Liver (tissue), 9 donors: ENCODE results near the gene TIMP3. TPM values are rescaled to one million over a fixed set of nuclear protein-coding genes. Genes with fewer than 3 reads are reported as not detected.

ENCODE experiments used
- DNase-seq: peaks from one replicate; pipeline ENCODE4 v3.0.0-alpha.2; 2017; ENCODE audit warnings: low spot score
- H3K27ac ChIP-seq, 2 donors: one replicate each; pipeline ENCODE4 v1.7.0; 2013; ENCODE audit warnings: inconsistent platforms in 2 of 2, low read length in 2 of 2, control low read depth in 1 of 2, low read depth in 1 of 2, mild to moderate bottlenecking in 1 of 2
- H3K27me3 ChIP-seq, 4 donors: one replicate each; pipeline versions ENCODE4 v1.6.1 to v1.7.0; 2013; ENCODE audit warnings: low read length in 3 of 4, inconsistent platforms in 1 of 4, mild to moderate bottlenecking in 1 of 4, moderate library complexity in 1 of 4; ENCODE audit not compliant: control insufficient read depth in 4 of 4, insufficient read depth in 4 of 4
- H3K36me3 ChIP-seq, 4 donors: one replicate each; pipeline versions ENCODE4 v1.6.1 to v1.7.0; 2013; ENCODE audit warnings: low read length in 3 of 4, mild to moderate bottlenecking in 3 of 4, low read depth in 1 of 4, moderate library complexity in 1 of 4; ENCODE audit not compliant: control insufficient read depth in 4 of 4, insufficient read depth in 3 of 4
- H3K4me1 ChIP-seq, 4 donors: one replicate each; pipeline versions ENCODE4 v1.6.1 to v1.7.0; 2013; ENCODE audit warnings: low read length in 3 of 4, mild to moderate bottlenecking in 3 of 4, moderate library complexity in 1 of 4; ENCODE audit not compliant: control insufficient read depth in 4 of 4, insufficient read depth in 4 of 4
- H3K4me3 ChIP-seq, 3 donors: one replicate each; pipeline versions ENCODE4 v1.6.1 to v1.7.0; 2013; ENCODE audit warnings: low read length in 3 of 3, control low read depth in 1 of 3, low read depth in 1 of 3, mild to moderate bottlenecking in 1 of 3
- H3K9ac ChIP-seq, 2 donors: one replicate each; pipeline ENCODE4 v1.7.0; 2013; ENCODE audit warnings: low read length in 2 of 2, mild to moderate bottlenecking in 2 of 2, moderate library complexity in 2 of 2, control low read depth in 1 of 2, low read depth in 1 of 2
- H3K9me3 ChIP-seq, 4 donors: one replicate each; pipeline versions ENCODE4 v1.6.1 to v1.7.0; 2013; ENCODE audit warnings: low read length in 3 of 4; ENCODE audit not compliant: control insufficient read depth in 4 of 4
- ATF3 ChIP-seq: IDR thresholded peaks from 2 replicates; pipeline ENCODE4 v1.6.1; 2016; ENCODE audit warnings: antibody characterized with exemption
- EGR1 ChIP-seq, 2 donors: IDR thresholded peaks; 2 replicates each; pipeline ENCODE4 v1.6.1; 2016 to 2018; ENCODE audit warnings: antibody characterized with exemption in 2 of 2, low read depth in 2 of 2
- FOXA1 ChIP-seq: IDR thresholded peaks from 2 replicates; pipeline ENCODE4 v1.6.1; 2016; ENCODE audit warnings: antibody characterized with exemption
- FOXA2 ChIP-seq: IDR thresholded peaks from 2 replicates; pipeline ENCODE4 v1.6.1; 2016; ENCODE audit warnings: antibody characterized with exemption
- GABPA ChIP-seq, 2 donors: IDR thresholded peaks in 1 of 2; conservative IDR thresholded peaks in 1 of 2; 2 replicates each; pipeline ENCODE4 v1.6.1; 2016; ENCODE audit warnings: antibody characterized with exemption in 2 of 2, mild to moderate bottlenecking in 1 of 2, moderate library complexity in 1 of 2
- HNF4A ChIP-seq, 2 donors: conservative IDR thresholded peaks; 2 replicates each; pipeline ENCODE4 v1.6.1; 2016; ENCODE audit warnings: antibody characterized with exemption in 2 of 2, mild to moderate bottlenecking in 2 of 2
- HNF4G ChIP-seq: IDR thresholded peaks from 2 replicates; pipeline ENCODE4 v1.6.1; 2016; ENCODE audit warnings: antibody characterized with exemption
- JUND ChIP-seq, 2 donors: IDR thresholded peaks; 2 replicates each; pipeline ENCODE4 v1.6.1; 2016; ENCODE audit warnings: antibody characterized with exemption in 2 of 2
- NR2F2 ChIP-seq: IDR thresholded peaks from 2 replicates; pipeline ENCODE4 v1.6.1; 2016; ENCODE audit warnings: antibody characterized with exemption
- RAD21 ChIP-seq, 2 donors: IDR thresholded peaks; 2 replicates each; pipeline ENCODE4 v1.6.1; 2016; ENCODE audit warnings: antibody characterized with exemption in 2 of 2, mild to moderate bottlenecking in 2 of 2
- RXRA ChIP-seq, 2 donors: IDR thresholded peaks; 2 replicates each; pipeline ENCODE4 v1.6.1; 2017 to 2018; ENCODE audit warnings: antibody characterized with exemption in 2 of 2, mild to moderate bottlenecking in 1 of 2
- SP1 ChIP-seq: IDR thresholded peaks from 2 replicates; pipeline ENCODE4 v1.6.1; 2018; ENCODE audit warnings: antibody characterized with exemption, mild to moderate bottlenecking
- TAF1 ChIP-seq: conservative IDR thresholded peaks from 2 replicates; pipeline ENCODE4 v1.6.1; 2016; ENCODE audit warnings: antibody characterized with exemption, mild to moderate bottlenecking
- YY1 ChIP-seq: IDR thresholded peaks from 2 replicates; pipeline ENCODE4 v1.6.1; 2016; ENCODE audit warnings: antibody characterized with exemption, mild to moderate bottlenecking
- ZBTB33 ChIP-seq: IDR thresholded peaks from 2 replicates; pipeline ENCODE4 v1.6.1; 2016; ENCODE audit warnings: antibody characterized with exemption
- WGBS: extraction: QIAGEN DNeasy Blood & Tissue Kit; methylation state at CpG from one replicate; pipeline ENCODE4 v1.1.7; 2013; 5-methylcytosine and 5-hydroxymethylcytosine counted together
- polyA plus RNA-seq, 2 donors: library from polyadenylated mRNA; stranded (reverse) in 1 of 2; unstranded in 1 of 2; fragments of 200-250 nt in 1 of 2; fragments of >200 nt in 1 of 2; fragmentation: Nextera tagmentation in 1 of 2; extraction: Ambion mirVana in 1 of 2; gene quantifications; one replicate each; pipeline versions ENCODE4 v1.2.1 to v1.2.3, GENCODE V29; 2013 to 2015
- total RNA-seq, 2 donors: library from RNA; depleted of rRNA; stranded (reverse); fragments of >200 nt; gene quantifications; one replicate each; pipeline ENCODE4 v1.2.3, GENCODE V29; 2014
- TF ChIP-seq, protein P1 (sequence below): fragments of 150-350 bp; IDR thresholded peaks from 2 replicates; pipeline ENCODE4 v1.5.1; 2017; ENCODE audit warnings: improper control_type of control experiment, low read depth, low read length; ENCODE audit not compliant: missing input control
- TF ChIP-seq, protein P2 (sequence below): IDR thresholded peaks from 2 replicates; pipeline ENCODE4 v1.6.1; 2016; ENCODE audit warnings: antibody characterized with exemption
- TF ChIP-seq, protein P3 (sequence below): IDR thresholded peaks from 2 replicates; pipeline ENCODE4 v1.6.1; 2016; ENCODE audit warnings: antibody characterized with exemption, mild to moderate bottlenecking
- donor health status: healthy.
- donor health status: healthy.
- donor health status: healthy.
- donor health status: healthy.
- donor health status: healthy.

The TIMP3 gene
- total and polyA plus RNA-seq, 4 donors = 28.0 to 44.0 (median 31.2) TPM

GRCh38 chr22:32775957-32776356 is 25.5 kb upstream of the TIMP3 start:
- DNase-seq = no peak
- no peaks in the 10 kb centered on the region for H3K36me3 ChIP-seq
- H3K9ac ChIP-seq = no peak overlapping the region
- no peaks in the 10 kb centered on the region for H3K27me3 ChIP-seq
- H3K4me1 ChIP-seq = peaks cover 2 to 19% (median 9%) of the 10 kb centered on the region in 4 donors
- no peak overlapping the region for H3K27ac ChIP-seq
- H3K9me3 ChIP-seq = no peaks in the 10 kb centered on the region
- WGBS = 37% methylated on average over 6 of the region's 6 CpGs
- H3K4me3 ChIP-seq = no peak overlapping the region
- TF ChIP-seq GABPA (IDR thresholded peaks at IDR 0.05 in 1 of 2, conservative IDR thresholded peaks at IDR 0.05 in 1 of 2) (no peak), EGR1 (IDR thresholded peaks at IDR 0.05; ENCODE audit: low read depth in 2 of 2) (no peak), RXRA (IDR thresholded peaks at IDR 0.05) (peak; percentile 82), NR2F2 (peak; percentile 54), HNF4A (conservative IDR thresholded peaks at IDR 0.05) (peak; percentile 62 to 74), FOXA1 (no peak), TAF1 (no peak), HNF4G (peak; percentile 8), SP1 (peak; percentile 68), RAD21 (IDR thresholded peaks at IDR 0.05) (peak; percentile 87 to 92), ZBTB33 (peak; percentile 25), YY1 (peak; percentile 63), ATF3 (no peak), FOXA2 (peak; percentile 81), JUND (IDR thresholded peaks at IDR 0.05) (no peak)
- TF ChIP-seq, protein P1, sequence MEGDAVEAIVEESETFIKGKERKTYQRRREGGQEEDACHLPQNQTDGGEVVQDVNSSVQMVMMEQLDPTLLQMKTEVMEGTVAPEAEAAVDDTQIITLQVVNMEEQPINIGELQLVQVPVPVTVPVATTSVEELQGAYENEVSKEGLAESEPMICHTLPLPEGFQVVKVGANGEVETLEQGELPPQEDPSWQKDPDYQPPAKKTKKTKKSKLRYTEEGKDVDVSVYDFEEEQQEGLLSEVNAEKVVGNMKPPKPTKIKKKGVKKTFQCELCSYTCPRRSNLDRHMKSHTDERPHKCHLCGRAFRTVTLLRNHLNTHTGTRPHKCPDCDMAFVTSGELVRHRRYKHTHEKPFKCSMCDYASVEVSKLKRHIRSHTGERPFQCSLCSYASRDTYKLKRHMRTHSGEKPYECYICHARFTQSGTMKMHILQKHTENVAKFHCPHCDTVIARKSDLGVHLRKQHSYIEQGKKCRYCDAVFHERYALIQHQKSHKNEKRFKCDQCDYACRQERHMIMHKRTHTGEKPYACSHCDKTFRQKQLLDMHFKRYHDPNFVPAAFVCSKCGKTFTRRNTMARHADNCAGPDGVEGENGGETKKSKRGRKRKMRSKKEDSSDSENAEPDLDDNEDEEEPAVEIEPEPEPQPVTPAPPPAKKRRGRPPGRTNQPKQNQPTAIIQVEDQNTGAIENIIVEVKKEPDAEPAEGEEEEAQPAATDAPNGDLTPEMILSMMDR = peak; percentile 77
- TF ChIP-seq, protein P2, sequence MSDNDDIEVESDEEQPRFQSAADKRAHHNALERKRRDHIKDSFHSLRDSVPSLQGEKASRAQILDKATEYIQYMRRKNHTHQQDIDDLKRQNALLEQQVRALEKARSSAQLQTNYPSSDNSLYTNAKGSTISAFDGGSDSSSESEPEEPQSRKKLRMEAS = peak; percentile 43
- TF ChIP-seq, protein P3, sequence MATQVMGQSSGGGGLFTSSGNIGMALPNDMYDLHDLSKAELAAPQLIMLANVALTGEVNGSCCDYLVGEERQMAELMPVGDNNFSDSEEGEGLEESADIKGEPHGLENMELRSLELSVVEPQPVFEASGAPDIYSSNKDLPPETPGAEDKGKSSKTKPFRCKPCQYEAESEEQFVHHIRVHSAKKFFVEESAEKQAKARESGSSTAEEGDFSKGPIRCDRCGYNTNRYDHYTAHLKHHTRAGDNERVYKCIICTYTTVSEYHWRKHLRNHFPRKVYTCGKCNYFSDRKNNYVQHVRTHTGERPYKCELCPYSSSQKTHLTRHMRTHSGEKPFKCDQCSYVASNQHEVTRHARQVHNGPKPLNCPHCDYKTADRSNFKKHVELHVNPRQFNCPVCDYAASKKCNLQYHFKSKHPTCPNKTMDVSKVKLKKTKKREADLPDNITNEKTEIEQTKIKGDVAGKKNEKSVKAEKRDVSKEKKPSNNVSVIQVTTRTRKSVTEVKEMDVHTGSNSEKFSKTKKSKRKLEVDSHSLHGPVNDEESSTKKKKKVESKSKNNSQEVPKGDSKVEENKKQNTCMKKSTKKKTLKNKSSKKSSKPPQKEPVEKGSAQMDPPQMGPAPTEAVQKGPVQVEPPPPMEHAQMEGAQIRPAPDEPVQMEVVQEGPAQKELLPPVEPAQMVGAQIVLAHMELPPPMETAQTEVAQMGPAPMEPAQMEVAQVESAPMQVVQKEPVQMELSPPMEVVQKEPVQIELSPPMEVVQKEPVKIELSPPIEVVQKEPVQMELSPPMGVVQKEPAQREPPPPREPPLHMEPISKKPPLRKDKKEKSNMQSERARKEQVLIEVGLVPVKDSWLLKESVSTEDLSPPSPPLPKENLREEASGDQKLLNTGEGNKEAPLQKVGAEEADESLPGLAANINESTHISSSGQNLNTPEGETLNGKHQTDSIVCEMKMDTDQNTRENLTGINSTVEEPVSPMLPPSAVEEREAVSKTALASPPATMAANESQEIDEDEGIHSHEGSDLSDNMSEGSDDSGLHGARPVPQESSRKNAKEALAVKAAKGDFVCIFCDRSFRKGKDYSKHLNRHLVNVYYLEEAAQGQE = peak; percentile 21
